GM12891 (cell line): ENCODE measurements around the gene GATA5.

Source experiments
- DNase-seq: peaks from one replicate; pipeline ENCODE4 v3.0.0; 2011; ENCODE audit warnings: low spot score; ENCODE audit not compliant: insufficient read length
- FAIRE-seq: peaks from 2 replicates; lab custom pipeline; 2011; peaks lifted over from hg19 to GRCh38; lab: Jason Lieb, UNC
- PAX5 ChIP-seq: IDR thresholded peaks from 2 replicates; pipeline ENCODE4 v1.6.1; 2011; ENCODE audit warnings: low read length, moderate library complexity, mild to moderate bottlenecking; ENCODE audit not compliant: insufficient read depth, severe bottlenecking
- POLR2A ChIP-seq: IDR thresholded peaks from 2 replicates; pipeline ENCODE4 v1.6.1; 2011; ENCODE audit warnings: low read depth, low read length, control low read depth
- POLR2AphosphoS5 ChIP-seq: IDR thresholded peaks from 2 replicates; pipeline ENCODE4 v1.6.1; 2011; ENCODE audit warnings: low read depth, low read length, control low read depth
- POU2F2 ChIP-seq: IDR thresholded peaks from 2 replicates; pipeline ENCODE4 v1.6.1; 2011; ENCODE audit warnings: low read depth, mild to moderate bottlenecking, control low read depth, low read length, moderate library complexity
- SPI1 ChIP-seq: IDR thresholded peaks from 2 replicates; pipeline ENCODE4 v1.6.1; 2011; ENCODE audit warnings: low read depth, low read length, control low read depth
- TAF1 ChIP-seq: IDR thresholded peaks from 2 replicates; pipeline ENCODE4 v1.6.1; 2011; ENCODE audit warnings: low read depth, low read length, control low read depth

GATA5 gene

DNA sequence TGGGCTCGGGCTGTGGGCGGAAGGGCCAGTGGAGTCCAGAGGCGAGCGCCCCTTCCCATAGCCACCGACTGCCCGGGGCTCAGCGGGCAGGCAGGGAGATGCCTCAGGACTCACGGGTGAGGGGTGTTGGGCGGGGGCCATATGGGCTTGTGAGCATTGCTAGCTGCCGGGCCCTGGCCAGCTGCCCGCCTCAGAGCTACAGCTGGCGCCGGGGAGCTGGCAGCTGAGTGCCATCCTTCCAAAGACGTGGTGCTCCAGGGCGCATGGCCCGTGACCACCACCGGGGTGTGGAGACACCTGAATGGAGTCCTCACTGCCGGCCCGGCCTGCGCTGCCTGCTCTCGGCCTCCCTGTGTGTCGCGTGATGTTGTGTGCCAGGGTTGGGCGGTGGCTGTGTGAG is 37.9 kb downstream of the GATA5 start:
- DNase-seq (no peak), FAIRE-seq (no peak)
- TF ChIP-seq POLR2A (no peak), POU2F2 (no peak), TAF1 (no peak), SPI1 (no peak), POLR2AphosphoS5 (no peak), PAX5 (no peak)

DNA sequence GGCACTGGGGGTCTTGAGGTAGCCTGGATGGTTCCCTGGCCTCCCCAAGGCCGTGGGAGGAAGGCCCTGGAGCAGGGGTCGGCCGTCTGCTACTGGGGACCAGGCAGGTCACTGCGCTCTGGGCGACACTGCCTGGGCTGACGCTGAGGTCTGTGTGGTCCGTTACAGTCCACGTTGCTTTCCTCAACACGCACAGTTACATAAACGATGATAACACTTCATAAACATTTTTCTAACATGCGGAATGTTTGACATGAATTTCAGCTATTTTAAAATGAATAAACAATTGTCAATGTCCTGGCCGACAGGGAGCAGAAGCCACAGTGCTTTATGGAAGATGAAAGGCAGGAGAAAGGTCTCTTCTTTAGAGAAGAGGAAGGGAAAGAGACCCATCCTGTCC is 38.3 kb downstream of the GATA5 start:
- FAIRE-seq = no peak
- DNase-seq = no peak
- TF ChIP-seq POLR2AphosphoS5 (no peak), TAF1 (no peak), POU2F2 (no peak), POLR2A (no peak), PAX5 (no peak), SPI1 (no peak)

DNA sequence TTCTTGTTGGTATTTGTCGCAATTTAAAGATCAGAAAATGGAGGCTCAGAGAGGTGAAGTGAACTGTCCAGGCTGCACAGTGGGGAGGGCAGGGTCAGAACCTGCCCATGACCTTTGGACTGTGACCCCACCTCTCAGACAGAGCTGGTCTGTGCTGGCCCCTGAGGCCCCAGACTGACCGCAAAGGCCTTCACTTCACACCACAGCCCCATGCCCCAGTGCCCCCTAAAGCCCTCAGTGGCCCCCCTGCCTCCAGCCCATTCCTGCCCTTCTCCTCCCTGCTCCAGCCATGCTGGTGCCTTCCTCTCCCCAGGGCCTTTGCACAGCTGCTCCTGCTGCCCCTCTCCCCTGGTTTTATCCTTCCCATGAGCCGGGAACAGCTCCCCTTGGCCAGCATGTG is 39.1 kb downstream of the GATA5 start:
- no peak for TF ChIP-seq SPI1
- TF ChIP-seq POLR2A = no peak
- no peak for TF ChIP-seq POLR2AphosphoS5
- no peak for TF ChIP-seq TAF1
- TF ChIP-seq PAX5 = no peak
- TF ChIP-seq POU2F2 = no peak
- FAIRE-seq (no peak), DNase-seq (no peak)

DNA sequence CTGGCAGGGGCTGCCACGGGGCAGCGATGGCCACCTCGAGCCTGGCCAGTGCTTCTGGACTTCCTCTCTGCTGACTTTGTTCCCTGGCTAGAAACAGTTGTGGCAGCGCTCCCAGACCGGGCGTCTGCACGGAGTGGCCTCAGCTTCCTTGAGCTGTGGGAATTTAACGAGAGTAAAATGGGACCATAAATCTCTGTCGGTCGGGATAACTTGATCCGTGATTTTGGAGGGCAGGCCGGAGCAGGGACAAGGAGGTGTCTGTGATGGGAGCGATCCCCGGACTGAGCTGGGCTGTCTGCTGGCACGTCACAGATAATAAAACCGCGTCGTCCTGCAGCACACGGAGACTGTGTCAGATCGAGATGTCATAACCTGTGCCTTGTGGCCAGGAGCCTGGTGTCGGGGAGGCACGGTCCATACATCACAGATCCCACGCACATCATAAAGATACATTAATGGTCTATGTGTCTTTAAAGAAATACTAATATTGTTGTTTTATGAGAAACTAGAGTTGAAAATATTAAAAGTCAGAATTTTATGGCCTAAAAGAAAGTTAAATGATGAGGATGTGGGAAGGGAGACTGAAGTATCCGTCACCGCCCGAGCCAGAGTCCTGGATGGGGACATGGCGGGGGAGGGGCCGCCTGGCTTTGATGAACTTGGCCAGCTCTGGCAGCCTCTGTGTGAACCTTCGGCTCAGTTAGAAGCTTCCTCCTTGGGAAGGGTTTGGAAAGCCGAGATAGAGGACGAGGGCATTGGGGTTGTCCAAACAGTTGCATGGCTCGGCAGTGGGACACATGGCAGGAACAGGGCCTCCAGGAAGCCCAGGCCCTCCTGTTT is 41.9 kb downstream of the GATA5 start:
- DNase-seq (no peak), FAIRE-seq (no peak)
- TF ChIP-seq POLR2A = no peak
- TF ChIP-seq TAF1 = no peak
- TF ChIP-seq POU2F2 = no peak
- TF ChIP-seq PAX5 = no peak
- no peak for TF ChIP-seq POLR2AphosphoS5
- no peak for TF ChIP-seq SPI1

DNA sequence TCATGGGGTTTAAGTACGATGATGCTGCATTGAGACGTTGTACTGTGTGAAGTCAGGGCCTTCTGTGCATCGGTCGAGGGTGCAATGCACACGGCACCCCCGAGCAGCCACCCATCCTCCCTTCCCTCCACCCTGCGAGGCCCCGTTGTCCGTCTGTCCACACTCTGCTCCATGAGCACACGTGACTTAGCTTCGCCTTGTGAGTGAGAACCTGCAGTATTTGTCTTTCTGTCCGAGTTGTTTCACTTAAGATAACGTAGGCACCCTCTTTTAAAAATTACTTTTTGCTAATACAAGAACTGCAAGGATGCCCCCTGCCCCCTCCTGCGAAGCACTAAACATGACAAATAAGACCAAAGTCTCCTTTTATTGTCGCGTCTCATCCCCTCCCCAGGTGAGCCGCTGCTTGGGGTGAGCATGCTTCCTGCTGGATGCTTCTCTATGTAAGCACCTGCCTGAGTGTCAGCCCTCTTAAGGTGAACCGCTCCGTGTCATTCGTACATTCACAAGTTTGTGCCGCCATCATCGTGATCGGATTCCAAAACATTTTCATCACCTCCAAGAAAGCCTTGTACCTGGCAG is 44.8 kb downstream of the GATA5 start:
- DNase-seq (no peak), FAIRE-seq (no peak)
- no peak for TF ChIP-seq POLR2A
- no peak for TF ChIP-seq SPI1
- no peak for TF ChIP-seq POLR2AphosphoS5
- TF ChIP-seq POU2F2 = no peak
- TF ChIP-seq TAF1 = no peak
- no peak for TF ChIP-seq PAX5

DNA sequence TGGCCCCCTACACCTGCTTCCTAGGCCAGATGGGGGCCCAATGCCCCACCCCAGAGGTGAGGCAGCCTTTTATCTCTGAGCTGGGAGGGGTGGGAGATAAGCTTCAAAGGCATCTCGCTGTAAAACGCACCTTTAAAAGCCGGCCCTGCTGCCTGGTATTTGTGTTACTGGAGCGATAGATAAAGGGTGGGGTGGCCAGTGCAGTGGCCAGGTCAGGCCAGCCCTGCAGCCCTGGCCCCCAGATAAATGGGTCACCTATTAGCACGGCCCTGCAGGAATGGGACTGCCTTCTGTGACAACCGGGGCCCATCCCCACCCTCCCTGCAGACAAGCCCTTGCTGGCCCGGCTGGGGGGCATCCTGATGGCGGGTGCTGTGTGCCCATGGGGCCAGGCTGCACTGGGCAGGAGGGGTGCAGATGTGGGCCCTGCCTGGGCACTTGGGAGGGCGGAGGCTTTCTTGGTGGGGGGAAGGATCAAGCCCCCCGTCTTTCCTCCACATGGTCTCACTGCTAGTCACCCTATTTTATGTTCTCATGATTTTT is 45.4 kb downstream of the GATA5 start:
- FAIRE-seq = no peak
- DNase-seq = no peak
- TF ChIP-seq POLR2AphosphoS5 = no peak

DNA sequence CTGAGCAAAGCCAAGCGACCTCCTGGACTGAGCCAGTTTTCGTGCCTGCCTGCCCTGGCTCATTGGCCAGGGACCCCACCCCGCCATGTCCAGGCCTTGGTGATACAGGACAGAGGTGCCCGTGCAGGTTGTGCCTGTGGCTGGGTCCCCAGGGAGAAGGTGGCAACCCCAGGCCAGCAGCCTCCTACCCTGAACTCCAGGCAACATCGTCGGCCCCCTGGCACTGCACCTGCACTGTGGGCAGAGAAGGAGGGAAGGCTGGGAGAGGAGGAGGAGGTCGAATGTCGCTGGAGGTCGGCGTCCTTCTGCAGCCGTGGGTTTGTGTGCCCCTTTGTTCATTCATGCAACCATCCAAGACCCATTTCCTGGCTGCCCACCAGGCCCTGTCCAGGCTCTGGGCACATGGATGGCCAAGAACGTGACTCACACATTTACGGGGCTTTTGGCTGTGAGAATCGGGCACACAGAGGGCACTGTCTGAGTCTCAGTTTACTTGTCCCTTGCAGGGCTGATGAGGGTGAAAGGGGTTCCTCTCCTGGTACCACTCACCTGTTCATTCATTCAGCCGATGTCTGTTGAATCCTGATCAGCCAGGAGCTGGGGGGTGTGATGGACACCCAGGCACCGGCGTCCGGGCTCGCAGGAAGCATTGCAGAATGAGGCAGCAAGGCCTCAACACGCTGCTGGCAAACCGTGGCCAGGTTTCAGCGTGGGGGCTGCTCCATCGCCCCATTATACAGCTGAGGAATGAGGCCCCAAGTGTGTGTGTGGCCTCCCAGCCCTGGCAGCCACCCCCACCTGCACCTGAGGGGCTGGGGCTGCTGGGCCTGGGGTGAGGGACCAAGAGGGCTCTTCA is 46.1 kb downstream of the GATA5 start:
- no peak for FAIRE-seq
- no peak for TF ChIP-seq PAX5
- TF ChIP-seq POLR2AphosphoS5 = no peak
- TF ChIP-seq POLR2A = no peak
- no peak for TF ChIP-seq TAF1
- no peak for TF ChIP-seq POU2F2
- no peak for TF ChIP-seq SPI1
- DNase-seq = no peak

DNA sequence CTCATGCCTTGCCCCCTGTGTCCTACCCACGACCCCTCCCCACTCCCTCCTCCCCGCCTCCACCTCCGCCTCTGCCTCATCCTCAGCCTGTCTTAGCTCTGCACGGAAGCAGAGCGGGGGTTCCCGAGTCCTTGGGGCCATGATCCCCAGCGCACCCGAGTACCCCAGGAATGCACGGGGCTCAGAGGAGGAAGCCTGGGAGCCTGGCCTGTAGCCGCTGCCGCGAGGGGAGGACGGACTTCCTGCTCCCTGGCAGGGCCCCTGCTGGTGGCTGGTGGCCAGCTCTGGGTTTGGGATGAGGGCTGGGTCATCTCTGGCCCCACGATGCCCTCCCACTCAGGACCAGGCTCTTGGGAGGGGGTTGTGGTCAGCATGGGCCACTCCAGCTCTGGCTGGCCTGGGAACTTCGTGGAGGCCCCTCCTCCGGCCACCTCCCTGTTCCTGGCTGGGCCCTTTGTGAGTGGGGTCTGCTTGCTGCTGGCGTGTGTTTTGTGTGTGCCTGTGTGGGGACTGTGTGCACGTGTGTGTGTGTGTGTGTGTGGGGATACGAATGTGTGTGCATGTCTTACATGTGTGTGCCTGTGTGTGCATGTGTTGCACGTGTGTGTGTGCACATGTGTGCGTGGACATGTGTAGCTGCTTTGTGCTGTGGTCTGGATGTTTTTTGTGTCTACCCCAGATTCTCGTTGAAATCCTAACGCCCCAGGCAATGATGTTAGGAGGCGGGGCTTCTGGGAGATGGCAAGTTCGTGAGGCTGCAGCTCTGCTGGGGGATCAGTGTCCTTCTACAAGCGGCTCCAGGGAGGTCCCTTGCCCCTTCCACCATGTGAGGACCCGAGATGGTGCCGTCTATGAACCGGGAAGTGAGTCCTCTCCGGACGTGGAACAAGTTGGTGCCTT is 47.1 kb downstream of the GATA5 start:
- TF ChIP-seq POLR2A (no peak), POLR2AphosphoS5 (no peak), PAX5 (no peak), TAF1 (no peak), POU2F2 (no peak), SPI1 (no peak)
- FAIRE-seq = no peak
- DNase-seq = no peak
